Kidney glomerular epithelial cell (primary cell): ENCODE data around the gene ICE2.

Experiments
- DNase-seq: peaks from one replicate; lab custom pipeline; 2025; lab: John Stamatoyannopoulos, UW

The ICE2 gene

GRCh38 chr15:60496853-60497252 is 17.9 kb upstream of the ICE2 start:
- DNase-seq: no peak

- no peak for DNase-seq
Measured at GRCh38 chr15:60494108-60494507, 15.2 kb upstream of the ICE2 start.

- no peak for DNase-seq
Measured at GRCh38 chr15:60493166-60493565, 14.2 kb upstream of the ICE2 start.

- no peak for DNase-seq
Measured at GRCh38 chr15:60486742-60487141, 7.8 kb upstream of the ICE2 start.

- DNase-seq: no peak
Measured at GRCh38 chr15:60485365-60486055, 6.6 kb upstream of the ICE2 start.

GRCh38 chr15:60483042-60483441 is 4.1 kb upstream of the ICE2 start:
- no peak for DNase-seq

- DNase-seq: no peak
Measured at GRCh38 chr15:60480888-60481287, 1.9 kb upstream of the ICE2 start.

DNA sequence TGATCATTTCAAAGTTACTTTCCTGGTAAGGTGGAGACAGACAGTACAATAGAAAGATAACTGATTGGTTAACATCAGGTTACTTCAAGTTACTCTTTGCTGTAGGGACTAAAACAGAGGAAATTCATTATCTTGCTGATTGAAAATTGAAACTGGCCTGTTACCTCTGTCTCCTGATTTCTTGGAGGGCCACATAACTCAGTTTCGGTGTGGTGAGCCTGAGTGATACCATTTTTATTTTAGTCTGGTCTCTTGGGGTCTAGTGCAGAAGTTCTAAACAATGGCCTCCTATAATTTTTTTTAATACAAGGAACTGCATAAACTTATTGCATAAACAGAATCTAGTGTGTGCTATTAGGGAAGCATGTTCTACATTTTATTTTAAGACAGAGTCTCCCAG is 1.2 kb upstream of the ICE2 start:
- no peak for DNase-seq

DNA sequence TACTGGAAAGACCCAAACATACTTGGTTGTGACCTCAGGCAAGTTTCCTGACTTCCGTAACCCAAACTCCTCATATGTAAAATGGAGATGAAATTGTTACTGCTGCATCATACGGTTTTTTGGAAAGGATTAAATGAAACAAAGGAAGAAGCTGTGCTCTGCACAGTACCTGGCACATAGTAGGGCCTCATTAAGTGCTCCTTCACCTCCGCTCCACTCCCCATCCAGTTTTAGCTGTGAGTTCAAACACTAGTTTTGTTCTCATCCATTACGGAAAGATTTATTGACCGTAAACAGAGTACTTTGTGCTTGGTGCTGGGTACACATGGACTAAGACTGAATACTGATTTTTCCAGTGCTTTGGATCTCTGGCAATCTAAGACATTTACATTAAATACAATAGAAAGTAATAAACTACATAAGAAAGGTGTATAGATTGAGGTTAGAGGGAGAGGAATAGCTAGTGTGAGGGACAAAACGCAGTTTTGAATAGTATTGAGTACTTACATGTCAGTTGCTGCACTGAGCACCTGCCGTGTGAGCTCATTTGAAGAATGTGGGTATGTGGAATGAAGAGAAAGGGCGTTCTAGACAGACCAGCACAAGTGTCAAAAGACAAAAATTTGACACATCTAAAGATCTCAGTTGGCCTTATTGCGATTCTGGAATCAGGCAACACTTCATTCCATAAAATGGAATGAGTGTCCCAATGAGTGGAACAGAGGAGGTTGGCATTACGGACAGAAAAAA is 594 bp upstream of the ICE2 start:
- no peak for DNase-seq

DNA sequence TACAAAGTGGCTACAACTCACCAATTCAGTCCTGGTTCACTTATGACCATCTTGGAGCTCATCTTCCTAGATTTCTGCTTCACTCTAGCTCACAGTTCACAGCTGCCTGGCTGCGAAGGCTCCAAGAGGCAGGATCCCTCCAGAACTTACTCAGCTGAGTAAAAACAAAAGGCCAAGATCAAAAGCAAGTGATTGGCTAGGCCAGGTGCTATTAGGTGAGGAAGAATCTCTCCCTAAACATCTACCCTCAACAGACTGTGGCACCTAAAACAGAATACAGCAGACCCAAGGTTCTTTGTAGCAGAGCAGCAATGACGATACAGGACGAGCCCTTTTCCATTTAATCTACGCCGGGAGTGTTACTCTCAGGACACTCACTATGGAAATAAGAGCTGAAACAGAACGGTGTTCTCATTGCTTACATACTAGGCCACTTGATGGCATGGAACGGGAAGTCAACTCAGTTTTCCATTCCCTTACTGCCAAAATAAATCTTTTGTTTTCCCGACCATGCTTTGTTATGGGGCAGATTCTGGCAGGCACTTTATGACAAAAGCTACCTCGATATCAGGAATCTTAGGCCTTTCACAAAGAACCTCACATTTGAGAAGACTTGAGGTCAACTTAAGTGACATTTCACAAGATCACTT is 901 bp downstream of the ICE2 start:
- DNase-seq: peak; percentile 18

DNA sequence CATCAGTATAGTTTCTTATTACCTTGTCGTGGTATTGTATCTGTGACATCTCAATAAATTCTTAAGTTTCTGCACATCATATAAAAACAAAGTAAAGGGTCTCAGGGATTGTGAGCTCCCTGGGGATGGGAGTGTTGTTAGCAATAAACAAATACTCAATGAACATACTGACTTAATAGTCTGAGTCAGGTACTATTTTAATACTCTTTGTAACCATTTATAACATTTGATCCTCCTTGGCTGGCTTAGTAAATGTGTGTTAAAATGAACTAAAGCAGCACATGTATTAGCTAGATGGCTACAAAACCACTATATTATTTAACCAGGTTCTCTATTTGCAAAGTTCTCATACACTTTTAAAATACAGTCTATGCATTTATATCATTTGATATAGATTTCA is 1.8 kb downstream of the ICE2 start:
- no peak for DNase-seq

DNA sequence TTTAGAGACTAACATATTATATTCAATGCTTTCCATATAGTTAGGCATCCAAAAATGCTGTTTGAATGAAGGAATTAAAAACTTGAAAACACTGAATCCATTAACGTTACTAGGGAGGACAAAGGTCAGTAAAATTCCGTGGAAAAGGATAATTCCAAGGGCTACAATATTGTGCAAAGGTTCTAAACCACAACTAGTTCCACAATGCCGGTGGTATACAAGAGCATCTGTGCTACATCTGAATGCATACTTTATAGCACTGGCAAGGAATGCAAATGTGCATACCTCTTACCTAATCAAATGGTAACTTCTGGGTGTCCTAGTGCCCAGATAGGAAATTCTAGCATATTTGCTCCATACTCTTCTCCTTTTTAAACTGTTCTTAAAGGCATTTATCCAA is 2.2 kb downstream of the ICE2 start:
- DNase-seq: no peak

DNA sequence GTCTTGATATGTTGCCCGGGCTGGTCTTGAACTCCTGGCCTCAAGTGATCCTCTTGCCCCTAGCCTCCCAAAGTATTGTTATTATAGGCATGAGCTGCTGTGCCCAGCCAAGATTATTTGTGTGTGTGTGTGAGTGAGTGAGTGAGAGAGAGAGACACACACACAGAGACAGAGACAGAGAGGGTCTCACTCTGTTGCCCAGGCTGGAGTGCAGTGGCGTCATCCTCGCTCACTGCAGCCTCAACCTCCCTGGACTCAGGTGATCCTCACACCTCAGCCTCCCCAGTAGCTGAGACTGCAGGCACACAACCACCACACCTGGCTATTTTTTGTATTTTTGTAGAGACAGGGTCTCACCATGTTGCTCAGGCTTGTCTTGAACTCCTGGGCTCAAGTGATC is 5.8 kb downstream of the ICE2 start:
- DNase-seq: no peak

GRCh38 chr15:60471314-60471713 is 7.6 kb downstream of the ICE2 start:
- DNase-seq: peak; percentile 6

DNA sequence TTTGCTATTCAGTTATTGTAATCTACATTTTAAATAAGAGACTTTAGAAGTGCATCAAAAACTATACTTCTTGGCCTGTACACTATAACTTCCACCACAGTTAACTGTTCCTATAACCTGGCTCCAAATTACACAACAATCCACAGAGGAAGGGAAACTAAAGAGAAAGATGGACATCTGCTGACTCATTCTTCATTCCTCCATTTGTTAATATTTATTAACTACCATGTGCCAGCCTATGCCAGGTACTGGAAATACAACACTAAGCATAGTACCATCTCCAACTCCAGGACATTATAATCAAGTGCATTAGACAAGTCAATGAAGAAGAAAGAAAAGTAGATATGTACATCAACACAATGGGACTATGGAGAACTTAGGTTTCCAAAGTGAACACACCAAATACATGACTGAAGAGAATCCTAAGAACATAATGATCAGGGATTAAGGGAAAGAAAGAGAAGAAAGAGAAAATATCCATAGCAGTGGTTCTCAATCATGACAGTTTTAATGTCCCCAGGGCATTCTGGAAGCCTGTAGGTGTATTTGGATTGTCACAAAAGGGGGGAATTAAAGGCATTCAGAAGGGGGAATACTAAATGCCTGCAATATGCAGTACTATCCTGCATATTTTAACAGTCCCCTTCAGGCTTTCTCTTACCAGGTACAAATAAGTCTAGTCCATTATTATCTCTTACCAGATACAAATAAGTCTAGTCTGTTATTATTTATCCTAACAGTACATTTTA is 8.9 kb downstream of the ICE2 start:
- DNase-seq: peak; percentile 63

GRCh38 chr15:60464836-60465630 is 13.9 kb downstream of the ICE2 start:
- DNase-seq: no peak

- no peak for DNase-seq
Measured at GRCh38 chr15:60462027-60462426, 16.9 kb downstream of the ICE2 start.

- no peak for DNase-seq
Measured at GRCh38 chr15:60460931-60461330, 18.0 kb downstream of the ICE2 start.

- DNase-seq: no peak
Measured at GRCh38 chr15:60458721-60459120, 20.2 kb downstream of the ICE2 start.

- no peak for DNase-seq
Measured at GRCh38 chr15:60457985-60458384, 21.0 kb downstream of the ICE2 start.

- DNase-seq: no peak
Measured at GRCh38 chr15:60454824-60455223, 24.1 kb downstream of the ICE2 start.
